ENCODE results near the gene CGB7. TPM values are rescaled to one million over a fixed set of nuclear protein-coding genes. Genes with fewer than 3 reads are reported as not detected.

CGB7 gene
- total and polyA plus RNA-seq, 9 of the 15 experiments (the other 6 are each of a cell fraction or from before 2014, with no cell fraction given), result not detected

- peak; percentile 71 for TF ChIP-seq SIN3B (IDR thresholded peaks at IDR 0.05; ENCODE audit: low read depth)
- TF ChIP-seq DIDO1 (tag; IDR thresholded peaks at IDR 0.05; ENCODE audit: low read depth), result peak; percentile 62; the same call in 1 of the 2 replicates
- TF ChIP-seq POLR3G (IDR thresholded peaks at IDR 0.05; ENCODE audit: extremely low read depth, insufficient read length, insufficient replicate concordance), result no peak
- TF ChIP-seq JUN (IDR thresholded peaks at IDR 0.05; ENCODE audit: borderline replicate concordance, low read depth, low read length), result no peak
- no peak for TF ChIP-seq JUN (CRISPR knock-in tag; IDR thresholded peaks at IDR 0.05; ENCODE audit: borderline replicate concordance)
- no peak for TF ChIP-seq SLC30A9 (CRISPR knock-in tag; IDR thresholded peaks at IDR 0.05)
- no peak for TF ChIP-seq U2AF2 (optimal IDR thresholded peaks at IDR 0.05; ENCODE audit: low read depth, low read length)
- TF ChIP-seq HDAC2 (IDR thresholded peaks at IDR 0.05), result 0 out of 2 replicates have a peak, but pooled peaks have one; percentile 15
- TF ChIP-seq GABPA (tag; conservative IDR thresholded peaks at IDR 0.05; ENCODE audit: low read depth), result no peak; the same call in 1 of the 2 replicates
- TF ChIP-seq KLF16 (IDR thresholded peaks at IDR 0.05), result no peak
- no peak for TF ChIP-seq TAL1 (IDR thresholded peaks at IDR 0.05)
- TF ChIP-seq RNF219 (CRISPR knock-in tag; IDR thresholded peaks at IDR 0.05), result no peak
- no peak for TF ChIP-seq SRSF3 (IDR thresholded peaks at IDR 0.05; ENCODE audit: insufficient read depth, low read length)
- TF ChIP-seq L3MBTL2 (IDR thresholded peaks at IDR 0.05), result peak; percentile 35
- no peak for TF ChIP-seq ZNF133 (CRISPR knock-in tag; IDR thresholded peaks at IDR 0.05)
- no peak for TF ChIP-seq CHD1 (IDR thresholded peaks at IDR 0.05; ENCODE audit: low read length)
- peak; percentile 90 for TF ChIP-seq ZZZ3 (IDR thresholded peaks at IDR 0.05)
- TF ChIP-seq TEAD4 (IDR thresholded peaks at IDR 0.05; ENCODE audit: low read length), result no peak
- TF ChIP-seq TEAD4 (CRISPR knock-in tag; IDR thresholded peaks at IDR 0.05; ENCODE audit: borderline replicate concordance), result no peak
- no peak for TF ChIP-seq MCM3 (IDR thresholded peaks at IDR 0.05)
- TF ChIP-seq MEF2D (tag; conservative IDR thresholded peaks at IDR 0.05; ENCODE audit: low read depth), result no peak
- TF ChIP-seq ZNF584 (CRISPR knock-in tag; IDR thresholded peaks at IDR 0.05; ENCODE audit: low read depth), result no peak
- no peak for TF ChIP-seq CEBPB (tag; IDR thresholded peaks at IDR 0.05)
- TF ChIP-seq ZC3H8 (IDR thresholded peaks at IDR 0.05), result no peak
- TF ChIP-seq CBX8 (IDR thresholded peaks at IDR 0.05; ENCODE audit: borderline replicate concordance, extremely low read depth, low read depth, low read length, poor library complexity, severe bottlenecking), result no peak
- no peak for TF ChIP-seq ZNF507 (tag; conservative IDR thresholded peaks at IDR 0.05)
- peak; percentile 19; the same call in 1 of the 2 replicates for TF ChIP-seq TOE1 (IDR thresholded peaks at IDR 0.05; ENCODE audit: borderline replicate concordance)
- TF ChIP-seq TOE1 (CRISPR knock-in tag; IDR thresholded peaks at IDR 0.05; ENCODE audit: borderline replicate concordance, low read depth), result peak; percentile 79; the same call in 1 of the 2 replicates
- no peak for TF ChIP-seq BDP1 (IDR thresholded peaks at IDR 0.05; ENCODE audit: insufficient read depth, insufficient read length)
- TF ChIP-seq BCOR (IDR thresholded peaks at IDR 0.05), result no peak
- no peak for TF ChIP-seq ETV1 (tag; conservative IDR thresholded peaks at IDR 0.05; ENCODE audit: low read depth)
Observed at GRCh38 chr19:49085020-49085867, 27.7 kb upstream of the CGB7 start, which contains the start of gene SNRNP70 (continued).
